ENCODE data around the gene QPCT.

DNA sequence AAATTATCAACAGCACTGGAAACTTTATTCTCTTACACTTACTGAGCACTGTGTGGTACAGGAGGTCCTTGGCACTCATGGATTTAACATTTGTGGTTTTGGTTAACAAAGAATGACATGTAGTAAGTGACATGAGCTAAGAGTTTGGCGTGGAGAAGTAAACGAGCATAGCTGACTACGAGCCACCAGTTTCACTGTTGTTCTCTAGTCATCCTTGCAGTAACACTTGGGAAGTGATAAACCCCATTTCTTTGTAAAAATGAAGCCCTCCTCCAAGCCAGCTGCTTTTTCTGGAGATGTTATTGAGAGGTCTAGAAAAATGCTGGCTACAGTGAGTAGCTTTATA, 32.7 kb downstream of the QPCT start:
- TF ChIP-seq JUN (CRISPR knock-in tag; IDR thresholded peaks at IDR 0.05): no peak
- TF ChIP-seq CBFB (CRISPR knock-in tag; IDR thresholded peaks at IDR 0.05; ENCODE audit: low read depth): no peak
- TF ChIP-seq ATF3 (CRISPR knock-in tag; conservative IDR thresholded peaks at IDR 0.05): no peak
- no peak for TF ChIP-seq CREB1 (CRISPR knock-in tag; IDR thresholded peaks at IDR 0.05)
- TF ChIP-seq ETV6 (CRISPR knock-in tag; IDR thresholded peaks at IDR 0.05): no peak
- TF ChIP-seq ZNF671 (CRISPR knock-in tag; IDR thresholded peaks at IDR 0.05): no peak
- TF ChIP-seq, protein P1, sequence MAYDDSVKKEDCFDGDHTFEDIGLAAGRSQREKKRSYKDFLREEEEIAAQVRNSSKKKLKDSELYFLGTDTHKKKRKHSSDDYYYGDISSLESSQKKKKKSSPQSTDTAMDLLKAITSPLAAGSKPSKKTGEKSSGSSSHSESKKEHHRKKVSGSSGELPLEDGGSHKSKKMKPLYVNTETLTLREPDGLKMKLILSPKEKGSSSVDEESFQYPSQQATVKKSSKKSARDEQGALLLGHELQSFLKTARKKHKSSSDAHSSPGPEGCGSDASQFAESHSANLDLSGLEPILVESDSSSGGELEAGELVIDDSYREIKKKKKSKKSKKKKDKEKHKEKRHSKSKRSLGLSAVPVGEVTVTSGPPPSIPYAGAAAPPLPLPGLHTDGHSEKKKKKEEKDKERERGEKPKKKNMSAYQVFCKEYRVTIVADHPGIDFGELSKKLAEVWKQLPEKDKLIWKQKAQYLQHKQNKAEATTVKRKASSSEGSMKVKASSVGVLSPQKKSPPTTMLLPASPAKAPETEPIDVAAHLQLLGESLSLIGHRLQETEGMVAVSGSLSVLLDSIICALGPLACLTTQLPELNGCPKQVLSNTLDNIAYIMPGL (CRISPR knock-in tag; IDR thresholded peaks at IDR 0.05): no peak
